NCI-H82 (cell line): ENCODE results near the gene PTCRA.

Experiments used
- DNase-seq: peaks from one replicate; lab custom pipeline; 2025; lab: John Stamatoyannopoulos, UW

PTCRA gene

GRCh38 chr6:42904467-42904866 is 11.4 kb upstream of the PTCRA start:
- no peak for DNase-seq

GRCh38 chr6:42907336-42907735 is 8.5 kb upstream of the PTCRA start:
- DNase-seq, result peak; percentile 82

- DNase-seq, result no peak
These were observed 6.0 kb upstream of the PTCRA start for GRCh38 chr6:42909835-42910234.

- DNase-seq, result no peak
These were observed 4.5 kb upstream of the PTCRA start for GRCh38 chr6:42911171-42912021.

GRCh38 chr6:42914546-42914945 is 1.3 kb upstream of the PTCRA start:
- no peak for DNase-seq

- no peak for DNase-seq
These were observed 435 bp downstream of the PTCRA start for GRCh38 chr6:42916288-42916687.

GRCh38 chr6:42921801-42922200 is 5.9 kb downstream of the PTCRA start:
- no peak for DNase-seq

- no peak for DNase-seq
These were observed 7.8 kb downstream of the PTCRA start for GRCh38 chr6:42923666-42924065.

- no peak for DNase-seq
These were observed 9.5 kb downstream of the PTCRA start for GRCh38 chr6:42925248-42925857.

- DNase-seq, result peak; percentile 100
These were observed 13.3 kb downstream of the PTCRA start, which contains the start of gene CNPY3 for GRCh38 chr6:42928986-42929820. Gene CNPY3 (plus strand): TSS chr6:42929480. CDS start chr6:42929571, 91 bp downstream.

GRCh38 chr6:42929821-42930360 is 14.0 kb downstream of the PTCRA start:
- peak; percentile 87 for DNase-seq

GRCh38 chr6:42932412-42932811 is 16.6 kb downstream of the PTCRA start:
- DNase-seq, result no peak

GRCh38 chr6:42933205-42933604 is 17.4 kb downstream of the PTCRA start:
- DNase-seq, result no peak

GRCh38 chr6:42935322-42935721 is 19.5 kb downstream of the PTCRA start:
- no peak for DNase-seq

- DNase-seq, result no peak
These were observed 20.5 kb downstream of the PTCRA start for GRCh38 chr6:42936398-42936797.

GRCh38 chr6:42937548-42938427 is 21.9 kb downstream of the PTCRA start:
- no peak for DNase-seq

- DNase-seq, result no peak
These were observed 22.6 kb downstream of the PTCRA start for GRCh38 chr6:42938428-42938796.

- no peak for DNase-seq
These were observed 23.3 kb downstream of the PTCRA start for GRCh38 chr6:42938987-42939809.

- DNase-seq, result no peak
These were observed 23.9 kb downstream of the PTCRA start for GRCh38 chr6:42939810-42940167.

- no peak for DNase-seq
These were observed 24.7 kb downstream of the PTCRA start for GRCh38 chr6:42940493-42941045.
